Body of pancreas (tissue), 4 donors: ENCODE data around the gene EFNA1.
"Not testable (repeated sequence)": the region's sequence is repeated elsewhere in the genome, so short reads cannot be mapped to it uniquely, and the experiment has no call there.

Experiments used
- CTCF ChIP-seq, 7 experiments: fragments of 450-650 bp in 4 of 7; fragments of 200-600 bp in 3 of 7; sonication (generic) in 3 of 7; IDR thresholded peaks; one replicate each; pipeline ENCODE4 v1.5.1; 2016 to 2019; ENCODE audit warnings: antibody characterized with exemption in 7 of 7
- POLR2A ChIP-seq, 3 donors: fragments of 450-650 bp; IDR thresholded peaks; one replicate each; pipeline ENCODE4 v1.6.1; 2016; ENCODE audit warnings: antibody characterized with exemption in 3 of 3, mild to moderate bottlenecking in 2 of 3

- TF ChIP-seq POLR2A, CTCF (IDR thresholded peaks at IDR 0.05): not testable (repeated sequence)
Observed at GRCh38 chr1:155118090-155118489, 9.6 kb upstream of the EFNA1 start.
